Naive B cell (primary cell): ENCODE results near the gene SEM1. TPM values are rescaled to one million over a fixed set of nuclear protein-coding genes. Genes with fewer than 3 reads are reported as not detected.
A peak's percentile ranks its signal among the peaks of the same experiment; 100 is the strongest.
"Not testable (repeated sequence)": the region's sequence is repeated elsewhere in the genome, so short reads cannot be mapped to it uniquely, and the experiment has no call there.

Source experiments
- ATAC-seq, 2 donors: fragments of 150-1000 bp; cut with Tn5 transposase; 2 replicates each; pipeline ENCODE4 v1.10.0; 2021; ENCODE audit warnings: low read depth in 2 of 2, mild to moderate bottlenecking in 2 of 2, moderate library complexity in 2 of 2
- DNase-seq: peaks from one replicate; pipeline ENCODE4 v3.0.0; 2022
- H3K27ac Mint-ChIP-seq, 6 donors: one replicate each; pipeline ENCODE4 v1.8.0; 2020 to 2022; ENCODE audit warnings: mild to moderate bottlenecking in 6 of 6, mixed read lengths in 6 of 6, moderate library complexity in 5 of 6, inconsistent platforms in 2 of 6
- H3K27me3 Mint-ChIP-seq, 3 donors: one replicate each; pipeline ENCODE4 v1.8.0; 2021 to 2022; ENCODE audit warnings: mixed read lengths in 3 of 3, mild to moderate bottlenecking in 1 of 3
- H3K36me3 Mint-ChIP-seq, 2 donors: one replicate each; pipeline ENCODE4 v1.8.0; 2020 to 2022; ENCODE audit warnings: mixed read lengths in 2 of 2, inconsistent platforms in 1 of 2, mild to moderate bottlenecking in 1 of 2
- H3K4me1 Mint-ChIP-seq, 3 donors: one replicate each; pipeline ENCODE4 v1.8.0; 2020 to 2022; ENCODE audit warnings: mixed read lengths in 3 of 3, inconsistent platforms in 1 of 3, mild to moderate bottlenecking in 1 of 3, moderate library complexity in 1 of 3
- H3K4me3 Mint-ChIP-seq, 8 donors: one replicate each; pipeline ENCODE4 v1.8.0; 2020 to 2022; ENCODE audit warnings: mild to moderate bottlenecking in 8 of 8, mixed read lengths in 8 of 8, moderate library complexity in 8 of 8, inconsistent platforms in 2 of 8
- H3K9me3 Mint-ChIP-seq, 7 donors: one replicate each; pipeline ENCODE4 v1.8.0; 2020 to 2022; ENCODE audit warnings: mixed read lengths in 7 of 7, mild to moderate bottlenecking in 5 of 7, inconsistent platforms in 2 of 7, moderate library complexity in 1 of 7
- polyA plus RNA-seq, 6 donors: library from polyadenylated mRNA; unstranded; fragments of 300-500 nt; fragmentation: Illumina TruSeq; gene quantifications; one replicate each; pipeline ENCODE4 v1.2.3, GENCODE V29; 2021; ENCODE audit warnings: low read depth in 6 of 6

The SEM1 gene
- polyA plus RNA-seq, 6 donors from 2014 or later: 57.3 to 110 (median 82.2) TPM

- ATAC-seq (no peak), DNase-seq (no peak)
- Mint-ChIP-seq H3K4me3 (no peak overlapping the region), H3K4me1 (peaks cover 0 to 4% (median 0%) of the 10 kb centered on the region in 3 donors), H3K27me3 (no peaks in the 10 kb centered on the region), H3K36me3 (peaks cover 5 to 9% of the 10 kb centered on the region in 2 donors), H3K27ac (no peak overlapping the region), H3K9me3 (peaks cover 0 to 8% (median 4%) of the 10 kb centered on the region in 7 donors)
Observed at GRCh38 chr7:96645084-96645483, 64.6 kb downstream of the SEM1 start.

GRCh38 chr7:96643436-96643835 lies 66.2 kb downstream of the SEM1 start:
- not testable (repeated sequence) for H3K27me3 Mint-ChIP-seq, ATAC-seq, H3K27ac Mint-ChIP-seq, DNase-seq, H3K9me3 Mint-ChIP-seq, H3K36me3 Mint-ChIP-seq, H3K4me3 Mint-ChIP-seq, H3K4me1 Mint-ChIP-seq

DNA sequence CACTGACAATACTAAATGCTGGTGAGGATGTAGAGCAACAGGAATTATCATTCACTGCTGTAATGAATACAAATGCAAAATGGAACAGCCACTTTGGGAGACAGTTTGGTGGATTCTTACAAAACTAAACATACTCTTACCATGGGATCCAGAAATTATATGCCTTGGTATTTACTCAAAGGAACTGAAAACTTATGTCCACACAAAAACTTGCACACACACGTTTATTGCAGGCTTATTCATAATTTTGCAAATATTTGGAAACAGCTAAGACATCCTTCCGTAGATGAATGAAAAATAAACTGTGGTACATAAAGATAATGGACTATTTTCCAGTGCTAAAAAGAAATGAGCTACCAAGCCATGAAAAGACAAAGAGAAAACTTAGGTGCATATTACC lies 69.6 kb downstream of the SEM1 start:
- H3K36me3 Mint-ChIP-seq: peaks cover 4 to 5% of the 10 kb centered on the region in 2 donors

More for the DNA sequence above, 69.6 kb downstream of the SEM1 start:
- no peak for ATAC-seq
- Mint-ChIP-seq H3K9me3 (peaks cover 0 to 8% (median 2%) of the 10 kb centered on the region in 7 donors), H3K4me3 (no peak overlapping the region), H3K27me3 (no peaks in the 10 kb centered on the region), H3K4me1 (no peaks in the 10 kb centered on the region), H3K27ac (peak overlapping the region in 1 of 6 donors; percentile 3)
- DNase-seq: no peak
